ENCODE data around the gene ACP4.
"Not testable (repeated sequence)": the region's sequence is repeated elsewhere in the genome, so short reads cannot be mapped to it uniquely, and the experiment has no call there.

Gene ACP4

GRCh38 chr19:50750010-50750409 is 40.2 kb upstream of the ACP4 start:
- no peak for TF ChIP-seq CTCF (IDR thresholded peaks at IDR 0.05)
- Histone ChIP-seq H3K36me3 (no peaks in the 10 kb centered on the region), H3K27me3 (peaks cover 0 to 23% of the 10 kb centered on the region in 2 donors), H3K4me1 (no peaks in the 10 kb centered on the region), H3K9me3 (no peaks in the 10 kb centered on the region), H3K27ac (no peak overlapping the region), H3K4me3 (no peak overlapping the region)
- DNase-seq = no peak
- intact Hi-C loops (cut with DNase I; ENCODE audit: low total_unique reads) = no loop called here

- H3K27me3 ChIP-seq = peaks cover 0 to 14% of the 10 kb centered on the region in 2 donors
- DNase-seq = no peak
- H3K36me3 ChIP-seq = no peaks in the 10 kb centered on the region
- H3K4me1 ChIP-seq = no peaks in the 10 kb centered on the region
- no peak for TF ChIP-seq CTCF (IDR thresholded peaks at IDR 0.05)
- H3K9me3 ChIP-seq = no peaks in the 10 kb centered on the region
- H3K4me3 ChIP-seq = no peak overlapping the region
- intact Hi-C loops (cut with DNase I; ENCODE audit: low total_unique reads) = no loop called here
- no peak overlapping the region for H3K27ac ChIP-seq
Measured at GRCh38 chr19:50753879-50754278, 36.3 kb upstream of the ACP4 start.

DNA sequence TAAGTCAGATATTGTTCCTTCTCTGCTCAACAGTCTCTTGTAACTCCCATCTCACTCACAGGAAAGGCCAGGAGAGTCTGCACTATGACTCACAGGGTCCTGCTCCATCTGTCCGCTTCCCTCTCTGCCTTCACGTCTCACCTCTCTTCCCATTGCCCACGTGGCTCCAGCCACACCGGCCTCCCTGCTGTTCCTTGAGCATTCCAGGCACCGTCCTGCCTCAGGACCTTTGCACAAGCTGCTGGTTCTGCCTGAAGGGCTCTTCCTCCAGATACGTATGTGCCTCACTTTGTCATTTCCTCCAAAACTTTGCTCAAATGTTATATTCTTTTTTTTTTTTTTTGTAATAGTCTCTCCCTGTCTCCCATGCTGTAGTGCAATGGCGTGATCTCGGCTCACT is 34.0 kb upstream of the ACP4 start:
- intact Hi-C loops (cut with DNase I; ENCODE audit: low total_unique reads); DNase-seq; H3K4me3 ChIP-seq; H3K27ac ChIP-seq; H3K9me3 ChIP-seq; H3K36me3 ChIP-seq; H3K4me1 ChIP-seq: not testable (repeated sequence)
- peaks cover 0 to 13% of the 10 kb centered on the region in 2 donors for H3K27me3 ChIP-seq

- intact Hi-C loops (cut with DNase I; ENCODE audit: low total_unique reads); DNase-seq: not testable (repeated sequence)
Measured at GRCh38 chr19:50757624-50758023, 32.6 kb upstream of the ACP4 start.

DNA sequence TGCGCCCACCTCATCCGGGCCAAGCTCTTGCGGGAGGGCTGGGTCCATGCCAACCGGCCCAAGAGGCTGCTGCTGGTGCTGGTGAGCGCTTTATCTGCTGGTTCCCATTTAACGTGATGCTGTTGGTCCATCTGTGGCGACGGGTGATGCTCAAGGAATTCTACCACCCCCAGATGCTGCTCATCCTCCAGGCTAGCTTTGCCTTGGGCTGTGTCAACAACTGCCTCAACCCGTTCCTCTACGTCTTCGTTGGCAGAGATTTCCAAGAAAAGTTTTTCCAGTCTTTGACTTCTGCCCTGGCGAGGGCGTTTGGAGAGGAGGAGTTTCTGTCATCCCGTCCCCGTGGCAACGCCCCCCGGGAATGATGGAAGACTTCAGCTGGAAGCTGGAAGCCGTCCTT is 31.1 kb upstream of the ACP4 start:
- H3K4me3 ChIP-seq; H3K4me1 ChIP-seq; H3K27ac ChIP-seq; H3K36me3 ChIP-seq; DNase-seq; H3K9me3 ChIP-seq; intact Hi-C loops (cut with DNase I; ENCODE audit: low total_unique reads): not testable (repeated sequence)
- peaks cover 0 to 13% of the 10 kb centered on the region in 2 donors for H3K27me3 ChIP-seq

More at GRCh38 chr19:50757624-50758023, 32.6 kb upstream of the ACP4 start:
- not testable (repeated sequence) for H3K27ac ChIP-seq, H3K9me3 ChIP-seq, H3K4me3 ChIP-seq, H3K36me3 ChIP-seq, H3K4me1 ChIP-seq
- peaks cover 0 to 14% of the 10 kb centered on the region in 2 donors for H3K27me3 ChIP-seq

DNA sequence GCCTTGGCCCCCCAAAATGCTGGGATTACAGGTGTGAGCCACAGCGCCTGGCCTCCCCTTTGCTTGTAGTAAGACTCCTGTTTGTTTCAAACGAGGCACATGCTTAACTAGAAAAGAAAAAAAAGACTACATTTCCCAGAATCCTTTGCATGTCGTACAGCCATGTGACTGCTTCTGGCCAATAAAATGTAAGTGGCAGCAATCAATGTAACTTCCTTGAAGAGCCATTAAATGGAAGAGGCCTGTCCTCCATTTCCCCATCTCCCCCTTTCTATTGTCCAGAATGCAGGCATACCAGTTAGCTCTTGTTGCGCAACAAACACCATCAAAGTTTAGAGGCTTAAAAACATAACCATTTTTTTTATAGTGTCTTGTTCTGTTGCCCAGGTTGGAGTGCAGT is 30.3 kb upstream of the ACP4 start:
- no peak for TF ChIP-seq CTCF (IDR thresholded peaks at IDR 0.05)
- Histone ChIP-seq H3K36me3 (no peaks in the 10 kb centered on the region), H3K27me3 (peaks cover 0 to 13% of the 10 kb centered on the region in 2 donors), H3K9me3 (no peaks in the 10 kb centered on the region), H3K4me3 (no peak overlapping the region), H3K4me1 (no peaks in the 10 kb centered on the region), H3K27ac (no peak overlapping the region)
- DNase-seq = no peak
- intact Hi-C loops (cut with DNase I; ENCODE audit: low total_unique reads) = no loop called here

- DNase-seq; intact Hi-C loops (cut with DNase I; ENCODE audit: low total_unique reads); H3K27ac ChIP-seq; H3K4me3 ChIP-seq; H3K9me3 ChIP-seq; H3K4me1 ChIP-seq; H3K36me3 ChIP-seq: not testable (repeated sequence)
- H3K27me3 ChIP-seq = peaks cover 0 to 11% of the 10 kb centered on the region in 2 donors
Measured at GRCh38 chr19:50761501-50761900, 28.7 kb upstream of the ACP4 start.

- H3K4me3 ChIP-seq; DNase-seq; H3K9me3 ChIP-seq; H3K27ac ChIP-seq; intact Hi-C loops (cut with DNase I; ENCODE audit: low total_unique reads); H3K36me3 ChIP-seq; H3K4me1 ChIP-seq: not testable (repeated sequence)
- peaks cover 0 to 11% of the 10 kb centered on the region in 2 donors for H3K27me3 ChIP-seq
Measured at GRCh38 chr19:50763521-50763920, 26.7 kb upstream of the ACP4 start.

All from tibial artery (tissue), 4 donors.